GM23248 (cell line): ENCODE results near the gene TAS2R38.

Experiments used
- EZH2 ChIP-seq: fragments of 200-600 bp; sonication (generic); IDR thresholded peaks from 2 replicates; pipeline ENCODE4 v1.6.1; 2018; ENCODE audit warnings: antibody characterized with exemption, mild to moderate bottlenecking; ENCODE audit not compliant: insufficient read depth, poor library complexity, severe bottlenecking
- EZH2phosphoT487 ChIP-seq: fragments of 200-600 bp; sonication (generic); IDR thresholded peaks from 2 replicates; pipeline ENCODE4 v1.6.1; 2018; ENCODE audit warnings: antibody characterized with exemption, moderate library complexity, mild to moderate bottlenecking, low read depth; ENCODE audit not compliant: insufficient read depth

GRCh38 chr7:141930211-141930610 lies 43.4 kb downstream of the TAS2R38 start:
- no peak for TF ChIP-seq EZH2phosphoT487
- TF ChIP-seq EZH2, result no peak
